NCI-H446 (cell line): Measurements from ENCODE around the gene RXFP1.

Source experiments
- DNase-seq, 2 experiments: peaks; one replicate each; lab custom pipeline; 2025; lab: John Stamatoyannopoulos, UW

The RXFP1 gene

DNA sequence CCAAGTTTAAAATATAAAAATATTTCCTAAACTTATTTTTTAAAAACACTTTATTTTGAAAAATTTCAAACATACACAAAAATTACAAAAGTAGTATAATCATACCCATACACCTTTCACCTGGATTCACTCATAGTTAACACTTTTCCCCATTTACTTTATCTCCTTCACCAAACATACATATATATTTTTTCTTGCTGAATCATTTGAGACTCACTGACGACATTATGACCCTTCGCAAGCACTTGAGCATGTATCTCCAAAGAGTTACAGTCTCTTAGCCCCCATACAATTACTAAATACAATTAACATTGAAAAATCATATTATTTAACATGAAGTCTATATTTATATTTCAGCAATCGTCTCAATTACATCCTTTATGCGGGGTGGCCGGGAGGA is 19.8 kb downstream of the RXFP1 start:
- DNase-seq: no peak

DNA sequence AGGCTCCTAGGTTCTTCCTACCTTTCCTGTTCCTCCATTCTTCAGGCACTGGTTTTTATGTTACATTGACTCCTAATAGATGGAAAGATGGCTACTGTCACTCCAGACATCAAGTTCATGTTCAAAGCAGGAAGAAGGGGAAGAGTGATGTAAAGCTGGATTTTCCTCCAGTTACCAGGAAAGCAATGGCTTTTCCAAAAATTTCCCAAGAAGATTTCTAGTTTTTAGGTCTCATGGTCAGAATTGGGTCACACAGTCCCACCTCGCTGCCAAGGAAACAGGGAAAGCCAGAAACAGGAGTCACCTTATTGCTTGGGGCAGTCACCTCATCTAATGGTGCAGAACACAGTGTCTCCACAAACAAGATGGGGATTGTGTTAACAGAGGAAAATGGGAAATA is 21.5 kb downstream of the RXFP1 start:
- DNase-seq: no peak

GRCh38 chr4:158544141-158544540 is 22.5 kb downstream of the RXFP1 start:
- no peak for DNase-seq

DNA sequence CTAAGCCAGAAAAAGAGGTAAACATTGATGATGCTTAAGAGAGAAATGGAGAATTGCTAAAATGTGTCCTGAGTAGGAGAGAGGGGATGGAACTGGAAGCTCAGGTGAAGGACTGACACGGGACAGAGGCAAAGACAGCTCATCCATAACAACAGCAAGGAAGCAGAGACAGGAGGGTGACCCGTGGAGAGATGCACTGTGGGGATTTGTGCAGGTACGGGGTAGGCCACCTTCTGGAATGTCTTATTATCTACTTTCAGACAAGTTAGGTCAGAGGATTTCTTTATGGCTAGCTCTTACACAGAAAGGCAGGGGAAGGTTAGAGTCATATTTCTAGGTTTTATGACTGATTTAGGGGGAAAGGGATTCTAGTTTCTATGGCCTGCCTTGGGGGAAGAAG is 31.7 kb downstream of the RXFP1 start:
- DNase-seq: no peak

DNA sequence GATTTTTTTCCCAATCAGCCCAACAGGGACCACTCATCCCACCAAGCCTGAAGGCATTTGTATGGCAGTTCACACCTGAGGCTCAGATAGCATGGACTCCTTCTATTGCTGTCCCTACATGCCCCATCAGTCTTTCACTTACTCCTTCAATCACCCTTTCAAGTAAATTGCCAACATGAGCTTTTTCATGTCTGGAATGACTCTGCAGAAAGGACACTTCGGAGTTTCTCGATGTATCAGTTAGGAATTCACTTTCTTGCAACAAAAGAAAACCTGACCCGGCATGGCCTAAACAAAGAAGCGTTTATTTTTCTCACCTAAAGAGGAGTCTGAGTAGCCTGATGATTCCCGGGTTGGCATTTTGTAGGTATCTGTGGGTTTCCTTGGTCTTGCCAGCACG is 38.6 kb downstream of the RXFP1 start:
- no peak for DNase-seq

DNA sequence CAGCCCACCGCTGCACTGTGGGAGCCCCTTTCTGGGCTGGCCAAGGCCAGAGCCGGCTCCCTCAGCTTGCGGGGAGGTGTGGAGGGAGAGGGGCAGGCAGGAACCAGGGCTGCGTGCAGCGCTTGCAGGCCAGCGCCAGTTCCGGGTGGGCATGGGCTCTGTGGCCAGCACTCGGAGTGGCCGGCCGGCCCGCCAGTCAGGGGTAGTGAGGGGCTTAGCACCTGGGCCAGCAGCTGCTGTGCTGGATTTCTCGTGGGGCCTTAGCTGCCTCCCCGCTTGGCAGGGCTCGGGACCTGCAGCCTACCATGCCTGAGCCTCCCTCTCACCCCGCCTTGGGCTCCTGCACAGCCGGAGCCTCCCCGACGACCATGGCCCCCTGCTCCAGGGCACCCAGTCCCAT is 45.2 kb downstream of the RXFP1 start:
- no peak for DNase-seq

DNA sequence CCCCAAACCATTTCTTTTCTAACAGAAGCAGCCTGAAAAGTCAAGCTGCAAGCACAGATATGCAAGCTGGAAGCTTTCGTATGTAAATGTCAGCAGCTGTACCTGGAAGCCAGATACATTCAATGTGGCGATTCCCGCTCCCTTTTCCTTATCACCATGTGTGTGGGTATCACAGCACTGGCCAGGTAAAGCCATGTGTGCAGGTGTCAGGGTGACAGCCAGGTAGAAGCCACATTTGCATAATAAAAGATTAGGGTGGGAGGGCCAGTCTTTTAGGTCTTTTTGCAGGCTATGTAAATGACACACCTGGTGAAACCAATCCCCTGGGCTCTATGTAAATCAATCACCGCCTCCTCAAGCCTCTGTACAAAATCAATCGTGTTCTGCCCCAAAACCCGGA is 50.1 kb downstream of the RXFP1 start:
- no peak for DNase-seq

DNA sequence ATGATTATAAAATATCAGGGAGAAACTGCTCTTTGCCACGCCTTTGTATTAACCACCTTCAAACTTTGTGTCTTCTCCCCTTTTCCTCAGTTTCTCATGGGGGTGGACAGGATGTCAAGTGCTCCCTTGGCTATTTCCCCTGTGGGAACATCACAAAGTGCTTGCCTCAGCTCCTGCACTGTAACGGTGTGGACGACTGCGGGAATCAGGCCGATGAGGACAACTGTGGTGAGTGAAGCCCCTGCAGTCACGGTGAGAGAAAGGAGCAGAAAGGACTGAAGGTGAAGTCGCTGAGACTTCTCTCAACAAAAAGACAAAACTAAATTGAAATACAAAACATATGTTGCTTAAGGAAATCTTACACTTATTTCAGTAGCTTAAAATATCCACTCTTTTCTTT is 50.9 kb downstream of the RXFP1 start:
- no peak for DNase-seq

GRCh38 chr4:158578476-158578875 is 56.8 kb downstream of the RXFP1 start:
- no peak for DNase-seq

DNA sequence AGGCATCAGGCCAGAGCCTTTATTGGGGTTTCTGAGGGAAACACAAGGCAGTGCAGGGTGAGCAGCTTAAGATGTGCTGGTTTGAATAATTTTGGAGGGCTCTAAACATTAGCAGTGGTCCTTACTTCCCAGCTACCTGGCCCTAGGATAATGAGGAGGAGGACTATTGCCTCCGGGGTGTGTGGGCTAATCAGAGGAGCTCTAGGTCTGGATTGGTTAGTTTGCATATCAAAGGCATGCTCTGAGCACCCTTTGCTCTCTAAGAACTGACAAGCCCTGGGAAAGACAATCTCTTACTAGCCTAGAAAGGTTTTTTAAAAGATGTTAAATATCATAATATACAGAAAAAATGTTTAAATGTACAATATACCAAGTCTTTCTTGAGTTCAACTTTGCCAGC is 58.4 kb downstream of the RXFP1 start:
- DNase-seq: no peak

- no peak for DNase-seq
Observed at GRCh38 chr4:158581161-158581560, 59.5 kb downstream of the RXFP1 start.

DNA sequence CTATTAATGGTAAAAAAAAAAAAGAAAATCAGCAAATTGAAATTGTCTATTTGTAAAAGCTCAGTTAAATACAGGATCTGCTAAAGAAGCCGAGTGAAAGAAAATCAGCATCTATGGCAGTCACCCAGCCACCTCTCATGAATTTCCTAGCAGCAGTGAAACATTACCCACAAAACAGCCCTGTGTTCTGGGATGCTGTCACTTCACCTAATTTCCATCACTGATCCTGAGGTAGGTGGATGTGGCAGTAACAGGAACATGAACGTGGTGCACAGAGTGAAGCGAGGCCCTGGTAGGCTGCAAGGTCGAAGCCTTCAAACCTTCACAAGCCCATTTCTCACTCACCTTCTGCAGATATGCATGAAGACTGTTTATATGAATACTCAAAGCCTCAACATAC is 65.2 kb downstream of the RXFP1 start:
- DNase-seq: no peak

DNA sequence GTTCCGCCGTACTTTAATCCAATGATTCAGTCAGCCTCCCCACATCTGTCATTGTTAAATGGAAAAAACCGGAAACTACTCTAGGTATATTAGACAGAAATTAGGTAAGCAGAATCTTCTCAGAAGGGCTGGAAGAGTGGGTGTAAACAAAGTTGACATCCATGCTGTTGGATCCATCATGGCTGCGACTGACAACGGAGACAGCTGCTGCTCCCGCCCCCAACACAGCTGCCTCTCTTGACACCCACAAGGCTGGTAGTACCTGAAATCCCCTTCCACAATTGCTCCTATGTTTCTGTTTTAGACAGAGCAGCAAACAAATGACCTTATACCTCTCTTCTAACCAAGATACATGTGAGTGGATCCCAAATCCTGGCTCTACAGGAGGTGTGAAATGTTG is 66.6 kb downstream of the RXFP1 start:
- DNase-seq: no peak

DNA sequence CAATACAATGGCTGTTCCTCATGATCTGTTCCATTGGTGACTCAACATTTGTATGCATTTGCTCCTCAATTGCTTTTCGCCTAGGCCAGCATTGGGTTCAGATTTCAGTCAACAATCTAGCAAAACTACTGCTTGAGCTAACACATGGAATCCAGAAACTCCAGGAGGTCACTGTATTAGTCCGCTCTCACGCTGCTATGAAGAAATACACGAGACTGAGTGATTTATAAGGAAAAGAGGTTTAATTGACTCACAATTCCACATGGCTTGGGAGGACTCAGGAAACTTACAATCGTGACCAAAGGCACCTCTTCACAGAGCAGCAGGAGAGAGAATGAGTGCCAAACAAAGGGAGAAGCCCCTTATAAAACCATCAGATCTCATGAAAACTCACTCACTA is 67.1 kb downstream of the RXFP1 start:
- no peak for DNase-seq

GRCh38 chr4:158590306-158590705 is 68.6 kb downstream of the RXFP1 start:
- no peak for DNase-seq

DNA sequence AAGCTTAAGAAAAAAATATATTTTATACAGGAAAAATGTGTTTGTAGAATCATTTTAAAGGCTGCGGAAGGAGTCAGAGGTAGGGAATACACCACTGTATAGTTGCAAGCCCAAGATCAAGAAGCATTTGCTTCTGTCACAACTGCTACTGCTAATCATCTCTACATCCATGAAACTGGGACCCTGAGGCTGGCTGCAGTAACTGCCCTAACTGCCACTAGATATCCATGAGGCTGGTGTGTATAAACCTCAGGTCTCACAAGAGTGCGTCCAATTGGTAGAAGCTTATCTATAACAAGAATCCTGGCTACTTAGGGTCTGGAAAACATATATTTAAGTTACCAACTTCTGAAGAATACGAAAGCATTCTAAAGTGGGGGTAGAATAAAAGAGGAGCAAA is 69.1 kb downstream of the RXFP1 start:
- DNase-seq: no peak

DNA sequence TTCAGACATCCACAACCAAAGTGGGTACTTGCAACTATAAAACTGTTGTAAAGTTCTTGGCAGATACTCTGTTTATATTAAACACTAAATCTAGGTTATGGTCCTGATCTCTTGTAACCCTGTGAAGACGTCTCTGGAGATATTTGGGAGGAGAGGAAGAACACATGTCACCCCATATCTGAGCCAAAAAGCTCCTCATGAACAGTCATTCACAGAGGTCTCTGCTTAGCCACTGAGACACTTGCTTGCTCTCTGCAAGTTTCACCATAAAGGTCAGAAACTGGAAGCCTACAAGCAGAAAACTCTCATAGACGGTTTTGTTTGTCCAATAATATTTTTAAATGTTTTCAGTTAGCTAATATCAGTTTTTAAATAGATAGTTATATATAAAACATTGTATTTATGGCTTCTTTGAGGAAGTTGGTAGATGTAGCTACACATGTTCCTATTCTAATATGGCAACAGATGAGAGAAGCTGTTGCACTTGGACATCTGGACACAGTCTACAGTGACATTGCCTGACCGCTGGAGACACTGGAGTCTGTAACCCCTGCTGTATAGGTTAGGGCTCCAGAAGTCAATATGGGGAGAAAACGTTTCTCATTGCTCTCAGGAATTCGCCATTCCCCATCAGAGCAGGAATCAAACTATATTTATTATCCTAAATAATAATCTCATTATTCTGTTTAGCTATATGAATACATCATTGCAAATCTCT is 76.4 kb downstream of the RXFP1 start:
- DNase-seq: no peak

DNA sequence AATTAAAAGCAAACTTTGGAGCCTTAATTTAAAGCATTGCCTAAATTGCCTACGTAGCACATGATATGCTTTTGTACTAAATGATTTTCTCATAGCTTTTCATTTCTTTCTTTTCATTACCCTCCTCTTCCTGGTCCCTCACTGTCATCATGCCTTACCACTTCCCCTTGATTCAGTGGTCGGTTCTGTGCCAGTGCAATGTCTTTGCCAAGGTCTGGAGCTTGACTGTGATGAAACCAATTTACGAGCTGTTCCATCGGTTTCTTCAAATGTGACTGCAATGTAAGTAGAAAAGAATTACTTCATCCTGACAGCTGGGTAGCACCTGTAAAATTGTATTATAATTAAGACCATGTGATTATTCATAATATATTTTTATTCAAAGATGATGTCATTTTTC is 77.5 kb downstream of the RXFP1 start:
- no peak for DNase-seq

DNA sequence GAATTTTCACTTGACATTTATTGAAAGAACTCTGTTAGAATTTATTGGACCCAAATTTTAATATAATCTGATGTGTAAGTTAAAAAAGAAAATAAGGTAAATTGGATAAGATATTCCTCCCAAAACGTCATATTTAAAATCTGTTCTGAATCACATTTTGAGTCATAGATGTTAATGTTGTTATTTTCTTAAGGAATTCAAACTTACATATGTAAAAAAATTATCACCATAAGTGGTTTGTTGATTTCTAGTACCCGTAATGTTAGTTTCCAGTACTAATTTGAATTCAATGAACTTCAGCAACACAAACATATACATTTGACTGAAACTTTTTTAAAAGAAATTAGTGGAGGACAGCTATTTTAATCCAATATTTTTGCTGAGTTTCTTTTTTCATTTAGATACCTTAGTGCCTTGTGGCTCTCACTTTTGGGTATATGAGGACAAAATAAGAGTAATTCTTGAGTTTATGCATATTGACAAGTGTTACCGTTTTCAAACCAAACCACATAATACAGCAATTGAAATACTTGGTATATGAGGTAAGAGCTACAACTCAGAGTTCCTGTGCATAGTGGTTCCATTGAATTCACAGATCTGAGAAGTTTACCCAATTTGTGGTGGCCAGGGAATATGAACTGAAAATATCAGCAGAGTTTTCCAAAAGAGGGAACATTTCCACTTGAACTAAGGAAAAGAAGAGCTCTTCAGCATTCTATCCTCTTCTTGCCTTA is 78.2 kb downstream of the RXFP1 start:
- DNase-seq: no peak

GRCh38 chr4:158604369-158604768 is 82.7 kb downstream of the RXFP1 start:
- DNase-seq: no peak

DNA sequence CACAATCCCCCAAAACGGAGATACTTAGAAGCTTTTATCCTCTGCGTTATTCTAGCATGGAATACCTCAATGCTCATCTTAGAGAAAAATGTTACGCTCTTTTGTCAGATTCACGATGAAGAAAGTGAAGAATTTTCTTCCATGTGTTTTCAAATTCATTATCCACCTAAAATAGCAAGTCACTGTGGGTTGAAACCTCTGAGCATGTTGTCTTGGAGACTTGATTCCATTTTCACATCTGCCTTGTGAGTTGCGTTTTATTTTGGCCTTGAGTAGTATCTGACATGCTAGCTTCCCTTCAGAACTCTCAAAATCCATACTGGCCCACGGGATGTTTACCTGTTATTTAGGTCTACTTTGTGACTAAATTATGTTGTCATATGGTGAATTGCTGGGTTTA is 83.7 kb downstream of the RXFP1 start:
- DNase-seq: no peak

DNA sequence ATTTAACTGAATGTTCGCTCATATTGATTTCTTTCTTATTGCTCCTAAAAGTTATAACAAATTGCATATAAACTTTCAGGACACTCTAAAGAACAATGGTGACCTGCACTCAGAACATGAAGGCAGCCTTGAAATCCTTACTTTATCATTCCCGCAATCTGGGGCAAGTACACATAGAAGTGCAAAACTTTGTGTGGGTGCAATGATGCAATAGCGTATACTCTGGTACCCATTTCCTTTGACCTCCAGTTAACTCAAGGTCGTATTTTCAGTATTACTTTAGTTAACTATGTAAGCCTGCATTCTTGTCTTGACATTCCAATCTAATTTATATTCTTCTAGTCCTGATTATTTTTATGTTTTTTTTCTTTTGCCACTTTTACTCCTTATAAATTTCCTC is 85.3 kb downstream of the RXFP1 start:
- no peak for DNase-seq

DNA sequence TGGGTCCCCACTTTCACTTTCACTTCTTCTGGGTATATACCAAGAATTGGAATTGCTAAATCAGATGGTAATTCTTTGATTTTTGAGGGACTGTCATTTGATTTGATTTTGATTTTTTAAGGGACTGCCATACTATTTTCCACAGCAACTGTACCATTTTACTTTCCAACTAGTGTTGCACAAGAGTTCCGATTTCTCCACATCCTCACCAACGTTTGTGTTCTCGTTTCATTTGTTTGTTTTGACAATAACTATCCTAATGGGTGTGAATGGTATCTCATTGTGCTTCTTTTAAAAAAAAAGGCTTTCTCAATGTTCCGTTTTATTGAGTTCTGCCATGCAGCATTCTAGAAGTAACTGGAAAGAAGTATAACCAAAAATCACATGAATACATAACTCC is 87.4 kb downstream of the RXFP1 start:
- no peak for DNase-seq

GRCh38 chr4:158610790-158611189 is 89.1 kb downstream of the RXFP1 start:
- no peak for DNase-seq
